ENCODE results near the gene STX3. TPM values are rescaled to one million over a fixed set of nuclear protein-coding genes. Genes with fewer than 3 reads are reported as not detected.
A peak's percentile ranks its signal among the peaks of the same experiment; 100 is the strongest.

STX3 gene
- total and polyA plus RNA-seq, 5 donors from 2014 or later: 0.44 to 3.1 (median 2.0) TPM

DNA sequence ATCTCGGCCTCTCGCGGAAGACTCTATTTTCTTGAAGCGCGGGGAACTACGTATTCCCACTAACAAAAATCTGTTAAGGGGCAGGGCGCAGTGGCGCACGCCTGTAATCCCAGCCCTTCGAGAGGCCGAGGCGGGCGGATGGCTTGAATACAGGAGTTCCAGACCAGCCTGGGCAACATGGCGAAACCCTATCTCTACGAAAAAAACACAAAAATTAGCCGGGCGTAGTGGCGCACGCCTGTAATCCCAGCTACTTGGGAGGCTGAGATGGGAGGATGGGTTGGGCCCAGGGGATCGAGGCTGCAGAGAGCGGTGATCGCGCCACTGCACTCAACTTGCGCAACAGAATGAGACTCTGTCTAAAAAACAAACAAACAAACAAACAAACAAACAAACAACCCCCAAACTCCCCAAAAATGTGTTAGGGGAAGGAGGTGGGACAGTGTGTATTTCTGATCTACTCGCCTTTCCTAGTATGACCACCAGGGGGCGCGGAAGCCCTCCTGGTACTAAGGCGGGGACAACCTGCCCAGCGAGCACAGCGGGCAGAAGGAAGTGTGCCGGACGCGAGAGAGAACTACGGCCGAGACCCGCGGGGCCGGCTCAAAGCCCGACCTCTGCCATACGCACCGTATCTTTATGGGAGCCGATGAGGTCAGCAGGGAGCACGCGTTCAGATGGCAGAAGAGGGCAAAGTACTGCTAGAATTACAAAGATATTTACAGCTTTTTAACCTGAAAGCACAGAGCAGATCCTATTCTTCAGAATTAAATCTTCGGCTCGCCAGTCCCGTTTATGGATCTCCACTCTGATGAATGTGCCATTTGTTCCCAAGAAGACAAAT lies 1.3 kb upstream of the STX3 start:
- H3K27ac Mint-ChIP-seq: peak overlapping the region; percentile 76 to 90 (median 86)
- H3K36me3 Mint-ChIP-seq: no peaks in the 10 kb centered on the region
- peak overlapping the region; percentile 86 to 93 (median 88) for H3K4me3 Mint-ChIP-seq
- no peaks in the 10 kb centered on the region for H3K9me3 ChIP-seq (ENCODE audit: control insufficient read depth in 2 of 2, low read length in 2 of 2)
- peaks cover 0 to 26% (median 15%) of the 10 kb centered on the region in 4 donors for H3K4me1 Mint-ChIP-seq
- peaks cover 0 to 2% (median 0%) of the 10 kb centered on the region in 7 donors for H3K9me3 Mint-ChIP-seq
- peak; percentile 73 to 81 (median 80) for DNase-seq
- no peaks in the 10 kb centered on the region for H3K36me3 ChIP-seq (ENCODE audit: control insufficient read depth, insufficient read depth, low read length)
- peaks cover 33% of the 10 kb centered on the region for H3K27me3 Mint-ChIP-seq
- peak; percentile 50 to 52 for ATAC-seq (ENCODE audit: low read depth in 2 of 2)
- no peak overlapping the region for H3K27ac ChIP-seq (ENCODE audit: insufficient read depth, low read length, poor library complexity, severe bottlenecking)
- peaks cover 2% of the 10 kb centered on the region for H3K27me3 ChIP-seq (ENCODE audit: control insufficient read depth, insufficient read depth, low read length)
- H3K4me3 ChIP-seq (ENCODE audit: low read depth, low read length): peak overlapping the region; percentile 90
- peaks cover 19% of the 10 kb centered on the region for H3K4me1 ChIP-seq (ENCODE audit: control insufficient read depth, insufficient read depth, low read length, poor library complexity, severe bottlenecking)

DNA sequence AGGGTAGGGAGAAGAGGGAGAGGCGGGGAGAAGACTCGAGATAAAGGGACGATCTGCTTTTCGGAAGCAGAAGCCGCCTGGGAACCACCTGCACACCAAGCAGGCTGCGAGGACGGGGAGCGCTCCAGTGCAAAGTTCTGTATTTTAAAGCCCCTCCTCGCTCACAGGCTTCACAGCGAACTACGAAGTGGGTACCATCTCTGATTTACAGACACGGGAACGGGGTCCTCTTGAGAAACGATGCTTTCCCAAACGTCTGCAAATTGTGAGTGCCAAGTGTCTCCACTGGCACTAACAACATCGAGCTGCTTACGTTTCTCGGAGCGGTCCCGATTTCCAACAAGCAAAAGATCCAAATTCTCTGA lies 700 bp upstream of the STX3 start:
- peak overlapping the region; percentile 90 for H3K4me3 ChIP-seq (ENCODE audit: low read depth, low read length)
- no peaks in the 10 kb centered on the region for H3K9me3 Mint-ChIP-seq
- H3K27me3 Mint-ChIP-seq: peaks cover 30% of the 10 kb centered on the region
- H3K4me1 Mint-ChIP-seq: peaks cover 0 to 26% (median 15%) of the 10 kb centered on the region in 4 donors
- H3K36me3 ChIP-seq (ENCODE audit: control insufficient read depth, insufficient read depth, low read length): no peaks in the 10 kb centered on the region
- peak overlapping the region; percentile 76 to 90 (median 86) for H3K27ac Mint-ChIP-seq
- no peaks in the 10 kb centered on the region for H3K36me3 Mint-ChIP-seq
- peaks cover 19% of the 10 kb centered on the region for H3K4me1 ChIP-seq (ENCODE audit: control insufficient read depth, insufficient read depth, low read length, poor library complexity, severe bottlenecking)
- H3K9me3 ChIP-seq (ENCODE audit: control insufficient read depth in 2 of 2, low read length in 2 of 2): no peaks in the 10 kb centered on the region
- no peak for ATAC-seq (ENCODE audit: low read depth in 2 of 2)
- DNase-seq: peak in 2 of 3 donors; percentile 1 to 44
- H3K27ac ChIP-seq (ENCODE audit: insufficient read depth, low read length, poor library complexity, severe bottlenecking): no peak overlapping the region
- H3K4me3 Mint-ChIP-seq: peak overlapping the region; percentile 86 to 93 (median 88)
- H3K27me3 ChIP-seq (ENCODE audit: control insufficient read depth, insufficient read depth, low read length): peaks cover 7% of the 10 kb centered on the region

DNA sequence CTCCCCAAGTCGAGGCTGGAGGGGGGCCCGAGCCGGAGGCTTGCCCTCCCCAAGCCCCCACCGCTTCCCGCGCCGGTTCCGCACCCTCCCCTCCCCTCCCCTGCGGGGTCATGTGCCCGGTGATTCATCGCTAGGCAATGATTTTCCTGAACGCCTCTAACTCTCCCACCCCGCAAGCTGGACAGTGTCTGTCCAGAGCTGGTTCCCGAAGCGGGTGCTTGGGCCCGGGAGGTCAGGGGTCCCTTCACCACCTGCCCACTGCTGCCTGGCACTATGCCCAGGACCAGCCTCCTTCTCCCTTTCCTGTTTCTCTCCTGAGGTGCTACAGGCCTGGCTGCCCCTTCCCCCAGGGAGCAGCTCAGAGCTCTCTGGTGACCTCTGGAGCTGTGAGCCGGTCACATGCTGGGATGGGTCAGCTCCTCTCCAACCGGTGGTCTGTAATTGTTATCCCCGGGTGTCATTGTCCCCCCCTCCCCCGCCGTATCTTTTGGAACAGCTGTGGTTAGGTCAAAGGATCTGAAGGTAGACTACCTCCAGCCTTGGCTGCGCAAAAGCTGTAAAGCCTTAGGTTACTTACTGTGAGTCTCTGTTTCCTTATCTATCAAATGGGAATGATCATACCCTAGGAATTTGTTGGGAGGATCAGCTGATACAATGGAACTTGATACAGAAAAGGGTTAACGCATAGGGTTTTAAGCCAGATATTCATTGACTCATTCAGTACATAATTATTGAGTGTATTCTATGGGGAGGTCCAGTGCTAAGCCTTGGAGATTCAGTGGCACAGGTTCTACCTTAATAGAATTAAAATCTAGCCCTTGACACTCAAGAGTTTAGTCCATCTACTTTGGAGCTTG lies 753 bp downstream of the STX3 start:
- peak in 1 of 3 donors; percentile 36 for DNase-seq
- Mint-ChIP-seq H3K27me3 (peaks cover 34% of the 10 kb centered on the region), H3K4me1 (peaks cover 0 to 26% (median 15%) of the 10 kb centered on the region in 4 donors), H3K36me3 (no peaks in the 10 kb centered on the region), H3K4me3 (peak overlapping the region; percentile 68 to 89 (median 86)), H3K9me3 (no peaks in the 10 kb centered on the region), H3K27ac (peak overlapping the region in 1 of 3 donors; percentile 13)
- Histone ChIP-seq H3K27ac (ENCODE audit: insufficient read depth, low read length, poor library complexity, severe bottlenecking) (no peak overlapping the region), H3K4me1 (ENCODE audit: control insufficient read depth, insufficient read depth, low read length, poor library complexity, severe bottlenecking) (peaks cover 19% of the 10 kb centered on the region), H3K36me3 (ENCODE audit: control insufficient read depth, insufficient read depth, low read length) (no peaks in the 10 kb centered on the region), H3K4me3 (ENCODE audit: low read depth, low read length) (no peak overlapping the region), H3K27me3 (ENCODE audit: control insufficient read depth, insufficient read depth, low read length) (peaks cover 7% of the 10 kb centered on the region), H3K9me3 (ENCODE audit: control insufficient read depth in 2 of 2, low read length in 2 of 2) (no peaks in the 10 kb centered on the region)
- ATAC-seq (ENCODE audit: low read depth in 2 of 2): peak; percentile 21 to 33

DNA sequence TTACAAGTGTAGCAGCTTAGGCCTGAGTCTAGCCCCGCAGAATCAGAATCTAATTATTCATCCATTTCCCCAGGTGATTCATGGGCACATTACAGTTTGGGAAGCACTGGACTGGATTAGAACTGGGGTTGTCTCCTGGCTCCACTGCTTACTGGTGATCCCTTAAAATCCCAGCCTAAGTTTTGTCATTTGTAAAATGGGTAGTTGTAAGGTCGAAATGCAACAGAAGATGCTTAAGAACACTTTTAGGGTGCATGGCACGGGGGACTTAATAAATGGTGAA lies 1.3 kb downstream of the STX3 start:
- Histone ChIP-seq H3K27ac (ENCODE audit: insufficient read depth, low read length, poor library complexity, severe bottlenecking) (no peak overlapping the region), H3K4me3 (ENCODE audit: low read depth, low read length) (no peak overlapping the region), H3K9me3 (ENCODE audit: control insufficient read depth in 2 of 2, low read length in 2 of 2) (no peaks in the 10 kb centered on the region), H3K4me1 (ENCODE audit: control insufficient read depth, insufficient read depth, low read length, poor library complexity, severe bottlenecking) (peaks cover 19% of the 10 kb centered on the region), H3K27me3 (ENCODE audit: control insufficient read depth, insufficient read depth, low read length) (peaks cover 7% of the 10 kb centered on the region), H3K36me3 (ENCODE audit: control insufficient read depth, insufficient read depth, low read length) (no peaks in the 10 kb centered on the region)
- Mint-ChIP-seq H3K9me3 (no peaks in the 10 kb centered on the region), H3K27ac (no peak overlapping the region), H3K36me3 (no peaks in the 10 kb centered on the region), H3K4me1 (peaks cover 0 to 26% (median 15%) of the 10 kb centered on the region in 4 donors), H3K27me3 (peaks cover 34% of the 10 kb centered on the region), H3K4me3 (peak overlapping the region; percentile 68 to 89 (median 86))
- no peak for ATAC-seq (ENCODE audit: low read depth in 2 of 2)
- no peak for DNase-seq

DNA sequence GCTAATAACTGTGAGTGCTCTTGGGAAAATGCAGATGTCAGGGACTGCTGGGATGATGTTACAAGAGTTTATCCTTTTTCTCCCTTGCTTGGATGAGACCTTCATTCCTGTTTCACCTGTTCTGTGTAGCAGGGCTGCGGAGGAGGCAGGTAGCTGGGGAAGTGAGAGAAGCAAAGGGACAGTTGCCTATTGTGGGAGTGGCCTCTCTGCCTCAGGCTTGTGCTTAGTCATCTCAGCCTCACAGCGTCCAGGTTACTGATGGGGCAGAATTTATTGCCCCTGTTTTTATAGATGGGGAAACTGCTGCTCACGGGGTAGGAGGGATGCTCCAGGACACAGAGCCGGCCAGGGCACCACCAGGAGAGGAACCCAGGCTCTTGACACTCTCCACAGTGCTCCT lies 1.7 kb downstream of the STX3 start:
- no peak for DNase-seq
- H3K4me3 ChIP-seq (ENCODE audit: low read depth, low read length): no peak overlapping the region
- H3K27me3 ChIP-seq (ENCODE audit: control insufficient read depth, insufficient read depth, low read length): peaks cover 7% of the 10 kb centered on the region
- H3K4me1 Mint-ChIP-seq: peaks cover 0 to 26% (median 15%) of the 10 kb centered on the region in 4 donors
- H3K9me3 Mint-ChIP-seq: no peaks in the 10 kb centered on the region
- no peak overlapping the region for H3K27ac ChIP-seq (ENCODE audit: insufficient read depth, low read length, poor library complexity, severe bottlenecking)
- no peak for ATAC-seq (ENCODE audit: low read depth in 2 of 2)
- H3K9me3 ChIP-seq (ENCODE audit: control insufficient read depth in 2 of 2, low read length in 2 of 2): no peaks in the 10 kb centered on the region
- no peaks in the 10 kb centered on the region for H3K36me3 Mint-ChIP-seq
- H3K27ac Mint-ChIP-seq: peak overlapping the region in 1 of 3 donors; percentile 27
- peak overlapping the region in 3 of 4 donors; percentile 68 to 89 (median 85) for H3K4me3 Mint-ChIP-seq
- H3K36me3 ChIP-seq (ENCODE audit: control insufficient read depth, insufficient read depth, low read length): no peaks in the 10 kb centered on the region
- peaks cover 19% of the 10 kb centered on the region for H3K4me1 ChIP-seq (ENCODE audit: control insufficient read depth, insufficient read depth, low read length, poor library complexity, severe bottlenecking)
- peaks cover 34% of the 10 kb centered on the region for H3K27me3 Mint-ChIP-seq

DNA sequence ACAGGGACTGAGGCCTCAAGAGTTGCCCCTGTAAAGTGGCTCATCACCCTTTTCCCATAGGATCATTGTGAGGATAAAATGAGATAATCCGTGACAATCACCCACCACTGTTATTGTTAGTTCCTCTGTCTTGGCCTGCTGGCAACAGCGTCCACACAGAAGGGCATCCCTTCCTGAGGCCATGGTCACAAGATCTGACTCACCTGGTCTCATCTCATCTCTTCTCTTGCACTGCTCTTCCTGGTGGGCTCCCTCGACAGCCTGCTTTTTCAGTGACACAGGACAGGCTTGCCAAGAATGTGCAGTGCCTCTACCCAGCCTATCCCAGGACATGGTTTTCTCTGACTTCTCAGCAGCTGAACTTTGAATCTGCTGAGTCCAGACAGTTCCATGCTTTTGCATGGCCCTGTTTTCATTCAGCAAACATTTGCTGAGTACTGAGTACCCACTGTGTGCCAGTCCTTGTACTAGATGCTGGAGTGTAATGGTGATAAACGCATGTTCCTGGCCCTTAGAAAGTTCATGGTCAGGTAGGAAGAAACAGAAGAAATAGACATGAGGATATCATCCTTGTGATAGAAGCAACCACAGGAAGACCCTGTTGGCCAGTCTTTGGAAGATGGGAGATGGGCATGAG lies 3.3 kb downstream of the STX3 start:
- Mint-ChIP-seq H3K36me3 (no peaks in the 10 kb centered on the region), H3K4me3 (no peak overlapping the region), H3K4me1 (peaks cover 0 to 26% (median 15%) of the 10 kb centered on the region in 4 donors), H3K27me3 (peaks cover 34% of the 10 kb centered on the region), H3K27ac (no peak overlapping the region), H3K9me3 (no peaks in the 10 kb centered on the region)
- no peak overlapping the region for H3K4me3 ChIP-seq (ENCODE audit: low read depth, low read length)
- no peaks in the 10 kb centered on the region for H3K36me3 ChIP-seq (ENCODE audit: control insufficient read depth, insufficient read depth, low read length)
- no peak for DNase-seq
- H3K27me3 ChIP-seq (ENCODE audit: control insufficient read depth, insufficient read depth, low read length): peaks cover 7% of the 10 kb centered on the region
- H3K9me3 ChIP-seq (ENCODE audit: control insufficient read depth in 2 of 2, low read length in 2 of 2): no peaks in the 10 kb centered on the region
- H3K27ac ChIP-seq (ENCODE audit: insufficient read depth, low read length, poor library complexity, severe bottlenecking): no peak overlapping the region
- H3K4me1 ChIP-seq (ENCODE audit: control insufficient read depth, insufficient read depth, low read length, poor library complexity, severe bottlenecking): peaks cover 19% of the 10 kb centered on the region
- ATAC-seq (ENCODE audit: low read depth in 2 of 2): no peak

DNA sequence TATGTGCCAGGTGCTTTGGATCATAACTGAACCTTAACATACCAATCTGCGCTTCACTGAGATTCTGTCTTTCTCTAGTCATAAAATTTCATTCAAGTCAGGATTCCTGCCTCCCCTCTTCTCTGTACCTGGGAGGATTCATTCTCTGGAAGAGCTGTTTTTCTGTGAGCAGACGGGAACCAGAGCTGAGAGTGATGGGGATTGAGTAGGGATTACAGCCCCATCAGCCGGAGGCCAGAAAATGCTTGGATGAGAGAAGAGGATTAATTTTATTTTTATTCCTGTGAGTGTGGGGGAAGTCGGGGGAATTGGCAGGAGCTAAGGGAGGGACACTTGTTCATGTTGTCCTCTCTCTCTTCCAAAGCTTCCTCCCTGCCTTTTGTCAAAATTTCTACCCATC lies 4.7 kb downstream of the STX3 start:
- peaks cover 24% of the 10 kb centered on the region for H3K27me3 Mint-ChIP-seq
- H3K4me3 Mint-ChIP-seq: no peak overlapping the region
- H3K4me1 Mint-ChIP-seq: peaks cover 0 to 16% (median 10%) of the 10 kb centered on the region in 4 donors
- ATAC-seq (ENCODE audit: low read depth in 2 of 2): no peak
- H3K36me3 Mint-ChIP-seq: no peaks in the 10 kb centered on the region
- H3K9me3 ChIP-seq (ENCODE audit: control insufficient read depth in 2 of 2, low read length in 2 of 2): no peaks in the 10 kb centered on the region
- no peak overlapping the region for H3K27ac ChIP-seq (ENCODE audit: insufficient read depth, low read length, poor library complexity, severe bottlenecking)
- H3K4me1 ChIP-seq (ENCODE audit: control insufficient read depth, insufficient read depth, low read length, poor library complexity, severe bottlenecking): peaks cover 11% of the 10 kb centered on the region
- H3K27ac Mint-ChIP-seq: no peak overlapping the region
- H3K4me3 ChIP-seq (ENCODE audit: low read depth, low read length): no peak overlapping the region
- H3K36me3 ChIP-seq (ENCODE audit: control insufficient read depth, insufficient read depth, low read length): no peaks in the 10 kb centered on the region
- peaks cover 7% of the 10 kb centered on the region for H3K27me3 ChIP-seq (ENCODE audit: control insufficient read depth, insufficient read depth, low read length)
- no peak for DNase-seq
- H3K9me3 Mint-ChIP-seq: no peaks in the 10 kb centered on the region
